ENCODE measurements around the gene NATD1. TPM values are rescaled to one million over a fixed set of nuclear protein-coding genes. Genes with fewer than 3 reads are reported as not detected.
A peak's percentile ranks its signal among the peaks of the same experiment; 100 is the strongest.
"Not testable (repeated sequence)": the region's sequence is repeated elsewhere in the genome, so short reads cannot be mapped to it uniquely, and the experiment has no call there.

The NATD1 gene
- polyA plus RNA-seq, 1 donor: 26.4 TPM

DNA sequence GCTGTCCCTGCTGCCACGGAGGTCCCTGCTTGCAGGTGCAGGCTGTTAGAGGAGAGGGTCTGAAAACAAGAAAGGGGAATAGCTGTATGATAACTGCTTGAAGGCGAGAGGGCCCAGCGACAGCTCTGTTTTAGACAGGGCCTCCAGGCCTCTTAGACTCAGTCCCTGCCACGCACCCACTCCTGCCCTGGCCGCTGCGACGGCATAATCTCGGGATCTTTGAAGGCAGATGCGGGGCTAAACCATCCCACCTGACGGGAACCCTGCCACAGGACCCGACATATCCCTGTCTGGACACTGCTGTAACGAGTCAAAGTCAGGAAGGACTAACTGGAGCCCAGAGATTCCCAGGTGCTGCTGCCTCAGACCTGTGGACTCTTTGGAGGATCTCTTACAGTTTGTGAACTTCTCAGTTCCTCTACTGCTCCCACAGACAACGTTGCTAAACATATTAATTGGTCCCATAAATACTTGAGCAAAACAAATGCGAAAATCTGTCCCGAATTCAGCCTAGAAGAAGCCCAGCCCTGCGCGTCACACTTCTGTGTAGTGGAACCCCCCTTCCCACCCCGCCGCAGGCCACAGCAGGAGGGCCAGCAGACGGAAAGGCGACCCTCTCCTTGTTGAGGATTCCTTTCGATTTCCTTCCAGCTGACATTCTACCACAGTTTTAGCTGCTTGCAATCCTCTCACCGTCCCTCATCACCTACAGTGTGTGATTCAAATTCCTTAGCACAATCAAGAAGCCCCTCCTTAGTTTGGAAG, 38.3 kb downstream of the NATD1 start:
- peak; percentile 31 for DNase-seq

GRCh38 chr17:21214015-21214776, 39.0 kb downstream of the NATD1 start, which contains the start of gene TMEM11:
TSS of gene TMEM11 (minus strand) at chr17:21214161. CDS start at chr17:21214152, 9 bp downstream.
- DNase-seq: peak; percentile 97

DNA sequence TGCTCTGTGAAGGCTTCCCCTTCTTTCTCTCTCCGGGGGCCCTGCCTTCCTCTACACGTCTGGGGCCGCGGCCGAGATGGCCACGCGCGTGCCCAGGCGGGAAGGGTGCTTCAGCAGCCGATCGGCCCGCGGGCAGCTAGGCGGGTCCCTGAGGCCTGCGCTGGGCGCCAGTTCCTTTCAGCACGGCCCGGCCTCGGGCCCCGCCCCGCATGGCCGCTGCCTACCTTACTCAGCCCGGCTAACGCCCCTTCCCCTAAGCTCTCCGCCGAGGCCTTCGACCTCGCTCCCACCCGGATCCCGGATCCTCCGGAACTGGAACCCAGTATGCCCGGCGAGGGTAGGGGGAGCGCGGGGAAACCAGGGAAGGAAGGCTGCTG, 39.6 kb downstream of the NATD1 start:
- DNase-seq: no peak

DNA sequence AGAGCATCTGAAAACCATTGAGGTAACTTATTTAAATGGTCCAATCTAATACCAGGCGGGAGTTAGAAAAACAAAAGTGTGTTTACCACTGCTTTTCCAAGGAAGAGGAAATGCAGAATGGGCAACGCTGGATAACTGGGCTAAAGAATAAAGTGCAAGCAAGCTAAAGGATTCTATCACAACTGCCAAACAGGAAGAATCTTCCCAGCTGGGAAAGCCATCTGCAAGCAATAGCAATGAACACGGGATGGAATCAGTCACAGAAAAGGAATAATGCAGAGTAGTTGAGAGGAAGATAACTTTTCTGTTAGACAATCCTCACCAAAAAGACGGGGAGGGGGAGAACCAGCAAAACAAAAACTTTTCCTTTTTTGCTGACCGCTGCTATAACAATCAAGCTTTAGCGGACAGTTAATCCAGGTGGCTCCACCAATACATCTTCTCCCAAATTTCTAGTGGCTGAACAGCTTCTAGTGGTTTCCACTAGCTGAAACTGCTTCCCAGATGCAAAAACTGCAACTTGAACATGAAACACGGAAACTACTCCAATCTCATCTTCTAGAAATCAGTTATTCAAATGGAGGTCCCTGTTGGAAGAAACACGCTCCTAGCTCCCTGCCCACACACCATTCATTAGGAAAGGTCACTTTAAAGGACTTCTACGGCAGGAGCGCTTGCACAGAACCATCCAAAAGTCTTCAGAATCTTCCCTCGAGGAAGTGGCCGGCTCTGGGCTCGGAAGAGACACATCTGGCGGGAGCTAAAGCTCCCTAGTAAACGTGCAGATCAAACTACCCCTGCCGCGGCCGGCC, 40.2 kb downstream of the NATD1 start:
- DNase-seq: peak; percentile 26

DNA sequence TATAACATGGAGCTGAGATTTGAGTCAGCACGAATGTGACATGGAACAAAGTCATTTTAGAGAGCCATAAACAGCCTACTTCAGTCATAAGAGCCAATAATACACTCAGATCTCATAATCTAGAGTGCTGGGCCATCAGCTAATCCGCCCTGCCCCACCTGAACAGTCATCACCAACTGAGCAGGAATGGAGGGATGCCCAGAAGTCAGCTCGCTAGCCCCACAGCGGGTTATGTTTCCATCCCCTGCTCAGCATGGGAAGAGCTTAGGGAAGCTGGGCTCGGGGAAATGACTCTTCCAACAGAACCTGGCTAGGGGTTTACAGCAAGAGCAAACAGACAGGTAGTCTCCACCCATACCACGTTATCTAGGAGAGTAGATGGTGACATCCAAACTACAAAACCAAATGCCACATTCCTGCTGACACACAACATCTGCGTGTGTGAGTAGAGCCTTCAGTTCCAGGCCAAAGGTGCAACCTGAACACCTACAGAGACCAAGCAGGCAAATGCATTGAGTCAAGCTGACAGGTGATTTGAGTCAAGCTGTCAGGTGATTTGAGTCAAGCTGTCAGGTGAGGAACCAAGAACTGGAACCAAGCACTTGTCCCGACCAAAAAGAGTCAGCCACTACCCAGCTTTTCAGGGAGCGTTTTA, 41.3 kb downstream of the NATD1 start:
- no peak for DNase-seq

- DNase-seq: no peak
Observed at GRCh38 chr17:21210411-21211076, 42.7 kb downstream of the NATD1 start.

DNA sequence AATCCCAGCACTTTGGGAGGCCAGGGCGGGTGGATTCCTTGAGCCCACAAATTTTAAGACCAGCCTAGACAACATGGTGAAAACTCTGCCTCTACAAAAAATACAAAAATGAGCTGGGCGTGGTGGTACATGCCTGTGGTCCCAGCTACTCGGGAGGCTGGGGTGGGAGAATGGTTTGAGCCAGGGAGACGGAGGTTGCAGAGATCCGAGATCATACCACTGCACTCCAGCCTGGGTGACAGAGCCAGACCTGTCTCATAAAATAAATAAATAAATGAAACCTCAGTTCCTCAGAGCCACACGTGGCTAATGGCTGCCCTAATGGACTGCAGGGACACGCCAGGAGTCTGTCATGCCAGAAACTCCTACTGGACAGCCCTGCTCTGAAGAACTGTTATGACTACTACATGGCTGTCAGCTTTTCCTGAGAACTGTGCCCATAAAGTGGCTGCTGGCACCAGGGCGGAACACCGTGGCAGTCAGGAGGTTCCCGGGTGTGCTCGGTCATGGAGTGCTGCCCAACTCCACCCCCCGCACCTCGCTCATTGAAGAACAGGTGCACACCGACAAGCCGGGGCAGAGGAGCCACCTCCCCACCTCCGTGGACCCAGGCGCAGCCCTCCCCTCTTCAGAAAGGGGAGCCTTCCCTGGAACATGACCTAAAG, 43.6 kb downstream of the NATD1 start:
- no peak for DNase-seq

- no peak for DNase-seq
Observed at GRCh38 chr17:21208352-21208751, 44.9 kb downstream of the NATD1 start.

- no peak for DNase-seq
Observed at GRCh38 chr17:21204935-21205334, 48.3 kb downstream of the NATD1 start.

- no peak for DNase-seq
Observed at GRCh38 chr17:21202512-21202911, 50.7 kb downstream of the NATD1 start.

GRCh38 chr17:21201874-21202273, 51.3 kb downstream of the NATD1 start:
- DNase-seq: no peak

- DNase-seq: no peak
Observed at GRCh38 chr17:21201298-21201595, 52.0 kb downstream of the NATD1 start.

GRCh38 chr17:21200590-21201297, 52.5 kb downstream of the NATD1 start:
- DNase-seq: no peak

GRCh38 chr17:21199856-21200255, 53.4 kb downstream of the NATD1 start:
- DNase-seq: no peak

- DNase-seq: no peak
Observed at GRCh38 chr17:21199311-21199710, 53.9 kb downstream of the NATD1 start.

DNA sequence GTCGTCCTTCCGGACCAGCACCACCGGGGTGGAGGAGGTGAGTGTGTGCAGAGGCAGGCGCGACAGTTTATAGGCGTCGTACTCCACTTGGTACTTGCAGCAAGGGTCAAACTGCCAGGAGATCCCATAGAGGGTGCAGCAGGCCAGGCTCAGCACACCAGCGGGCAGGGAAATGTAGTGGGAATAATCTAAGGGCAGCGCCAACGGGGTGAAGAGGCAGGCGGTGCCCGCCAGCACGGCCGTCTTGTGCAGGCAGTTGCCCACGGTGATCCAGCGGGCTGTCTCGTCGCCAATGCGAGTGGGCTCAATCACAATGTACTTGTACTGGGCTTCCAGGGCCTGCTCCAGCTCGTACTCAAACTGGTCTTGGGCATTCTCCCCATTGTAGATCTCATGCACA, 54.8 kb downstream of the NATD1 start:
- DNase-seq: no peak

GRCh38 chr17:21196126-21196525, 57.1 kb downstream of the NATD1 start:
- no peak for DNase-seq

DNA sequence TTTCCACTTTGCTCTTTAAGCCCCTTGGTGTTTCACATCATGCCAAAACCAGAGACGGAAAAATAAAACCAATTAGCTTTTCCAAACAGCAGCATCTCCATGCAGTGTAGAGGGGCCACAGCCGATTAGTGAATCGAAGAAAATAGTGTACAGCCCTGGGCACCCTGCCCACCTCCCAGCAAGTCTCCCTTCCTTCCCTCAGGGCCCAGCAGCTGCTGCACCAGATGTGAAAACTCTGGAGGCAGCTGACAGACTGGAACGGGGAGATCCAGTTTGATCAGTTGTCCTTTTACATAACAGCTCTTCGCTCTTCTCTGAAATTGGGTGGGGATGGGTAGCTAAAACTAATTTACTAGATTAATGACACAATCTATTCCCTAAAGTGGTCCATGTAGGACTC, 58.5 kb downstream of the NATD1 start:
- DNase-seq: peak; percentile 82

DNA sequence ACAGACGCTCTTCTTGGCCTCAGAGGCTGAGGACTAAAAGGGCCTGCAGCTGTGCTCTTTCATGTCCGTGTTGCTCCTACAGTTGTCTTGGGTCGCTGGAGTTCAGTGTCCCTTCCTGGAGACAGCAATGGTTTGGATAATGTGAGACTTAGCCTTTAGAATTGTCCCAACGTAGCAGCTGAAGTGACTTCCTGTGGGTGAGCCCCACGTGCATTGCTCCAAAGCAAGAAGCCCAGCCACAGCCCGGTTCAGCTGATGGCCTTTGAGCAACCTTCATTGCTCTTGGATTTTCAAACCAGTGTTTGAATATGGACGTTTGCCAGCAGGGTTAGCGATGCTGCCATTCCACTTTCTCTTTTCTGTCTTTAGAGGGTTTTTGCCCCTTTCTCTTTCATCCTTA, 59.0 kb downstream of the NATD1 start:
- peak; percentile 34 for DNase-seq

DNA sequence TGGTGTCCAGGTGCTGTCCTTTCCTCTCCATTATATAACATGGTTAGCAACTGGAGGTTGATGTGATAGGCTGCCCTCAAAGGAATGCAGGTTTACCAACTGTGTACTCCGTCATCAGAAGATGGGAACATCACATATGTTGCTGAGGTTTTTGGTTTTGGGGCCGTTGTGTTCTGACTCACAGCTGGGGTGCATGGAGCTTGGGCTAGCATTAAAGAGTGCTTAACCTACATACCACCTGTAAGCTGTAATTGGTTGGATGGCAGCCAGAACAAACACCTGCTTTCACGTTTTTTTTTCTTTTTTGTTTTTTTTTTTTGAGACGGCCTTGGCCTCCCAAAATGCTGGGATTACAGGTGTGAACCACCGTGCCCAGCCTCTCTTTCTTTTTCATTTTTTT, 60.2 kb downstream of the NATD1 start:
- DNase-seq: no peak

DNA sequence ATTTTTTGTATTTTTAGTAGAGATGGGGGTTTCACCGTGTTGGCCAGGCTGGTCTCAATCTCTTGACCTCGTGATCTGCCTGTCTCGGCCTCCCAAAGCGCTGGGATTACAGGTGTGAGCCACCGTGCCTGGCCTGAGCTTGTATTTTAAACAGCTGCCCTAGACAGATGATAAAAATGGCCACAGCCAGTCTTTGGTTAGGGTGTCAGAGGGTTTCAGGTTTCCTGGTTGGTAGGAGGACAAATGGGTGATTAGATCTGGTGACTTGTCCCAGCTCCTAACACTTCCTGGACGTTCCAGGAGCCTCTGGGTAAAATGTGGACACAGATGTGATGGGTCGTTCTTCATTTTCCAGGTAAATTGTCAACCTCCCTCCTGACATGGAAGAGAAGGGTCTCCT, 60.8 kb downstream of the NATD1 start:
- not testable (repeated sequence) for DNase-seq

All from hindlimb muscle (tissue), 1 donor.